Measurements from ENCODE around the gene NEU1.

The NEU1 gene

GRCh38 chr6:31892821-31893220, 30.2 kb upstream of the NEU1 start:
- DNase-seq, result no peak

- no peak for DNase-seq
Observed at GRCh38 chr6:31889331-31889972, 26.8 kb upstream of the NEU1 start.

GRCh38 chr6:31888276-31889258, 25.9 kb upstream of the NEU1 start:
- no peak for DNase-seq

- DNase-seq, result no peak
Observed at GRCh38 chr6:31887173-31888007, 24.8 kb upstream of the NEU1 start.

- no peak for DNase-seq
Observed at GRCh38 chr6:31886541-31886991, 23.9 kb upstream of the NEU1 start.

GRCh38 chr6:31884528-31885035, 22.0 kb upstream of the NEU1 start:
- no peak for DNase-seq

GRCh38 chr6:31883676-31884075, 21.1 kb upstream of the NEU1 start:
- DNase-seq, result no peak

GRCh38 chr6:31882344-31882743, 19.7 kb upstream of the NEU1 start:
- no peak for DNase-seq

GRCh38 chr6:31881136-31881859, 18.7 kb upstream of the NEU1 start:
- no peak for DNase-seq

- DNase-seq, result no peak
Observed at GRCh38 chr6:31880616-31881015, 18.0 kb upstream of the NEU1 start.

GRCh38 chr6:31879901-31880300, 17.3 kb upstream of the NEU1 start:
- DNase-seq, result no peak

- DNase-seq, result no peak
Observed at GRCh38 chr6:31879143-31879542, 16.5 kb upstream of the NEU1 start.

- no peak for DNase-seq
Observed at GRCh38 chr6:31878726-31879125, 16.1 kb upstream of the NEU1 start, which contains the start of gene SLC44A4. SLC44A4 (minus strand) TSS chr6:31878997; CDS start chr6:31878980, 17 bp downstream.

- DNase-seq, result no peak
Observed at GRCh38 chr6:31878222-31878621, 15.6 kb upstream of the NEU1 start.

- no peak for DNase-seq
Observed at GRCh38 chr6:31877651-31878161, 15.1 kb upstream of the NEU1 start.

- no peak for DNase-seq
Observed at GRCh38 chr6:31877125-31877650, 14.6 kb upstream of the NEU1 start.

- DNase-seq, result no peak
Observed at GRCh38 chr6:31876357-31876756, 13.7 kb upstream of the NEU1 start.

- no peak for DNase-seq
Observed at GRCh38 chr6:31875877-31876276, 13.3 kb upstream of the NEU1 start.

- no peak for DNase-seq
Observed at GRCh38 chr6:31874836-31875572, 12.4 kb upstream of the NEU1 start.

- DNase-seq, result no peak
Observed at GRCh38 chr6:31874084-31874670, 11.6 kb upstream of the NEU1 start.
